ENCODE measurements around the gene MON2.
"Not testable (repeated sequence)": the region's sequence is repeated elsewhere in the genome, so short reads cannot be mapped to it uniquely, and the experiment has no call there.

MON2 gene

GRCh38 chr12:62559366-62559765 lies 92.7 kb downstream of the MON2 start:
- not testable (repeated sequence) for DNase-seq

- DNase-seq, result no peak
These were observed 96.2 kb downstream of the MON2 start for GRCh38 chr12:62562846-62563245.

DNA sequence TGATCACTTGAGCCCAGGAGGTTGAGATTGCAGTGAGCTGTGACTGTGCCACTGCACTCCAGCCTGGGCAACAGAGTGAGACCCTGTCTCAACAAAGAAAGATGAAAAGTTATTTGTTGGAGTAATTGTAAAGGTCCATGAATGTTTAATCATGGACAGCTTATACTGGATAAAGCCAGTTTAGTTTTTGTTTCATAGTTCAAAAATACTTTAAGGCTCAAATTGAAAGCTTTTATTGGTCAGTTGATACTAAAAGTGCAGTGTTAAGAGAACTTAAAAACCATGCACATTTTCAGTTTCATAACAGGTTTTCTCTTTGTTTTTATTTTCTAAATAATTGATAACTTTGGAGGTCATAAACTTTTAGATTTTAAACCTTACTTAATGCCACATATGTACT lies 108.4 kb downstream of the MON2 start:
- DNase-seq, result no peak

DNA sequence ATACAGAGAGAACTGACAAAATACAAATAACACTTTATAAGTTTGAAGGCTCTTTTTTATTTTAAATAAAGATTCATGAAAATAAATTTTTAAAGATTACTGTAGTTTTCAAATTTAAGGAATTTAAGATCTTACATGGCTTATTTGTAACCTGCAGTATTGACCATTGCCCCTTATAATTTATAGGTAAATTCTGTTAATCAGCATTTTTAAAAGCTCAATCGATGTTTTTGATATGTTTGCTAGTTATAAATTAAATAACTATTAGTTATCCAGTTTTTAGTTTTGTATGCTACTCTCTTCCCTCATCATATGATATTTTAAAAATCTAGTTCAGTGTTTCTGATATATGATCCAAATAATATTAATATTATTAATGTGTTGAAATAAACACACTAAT lies 109.9 kb downstream of the MON2 start:
- DNase-seq, result no peak

GRCh38 chr12:62578726-62579125 lies 112.1 kb downstream of the MON2 start:
- DNase-seq, result no peak

DNA sequence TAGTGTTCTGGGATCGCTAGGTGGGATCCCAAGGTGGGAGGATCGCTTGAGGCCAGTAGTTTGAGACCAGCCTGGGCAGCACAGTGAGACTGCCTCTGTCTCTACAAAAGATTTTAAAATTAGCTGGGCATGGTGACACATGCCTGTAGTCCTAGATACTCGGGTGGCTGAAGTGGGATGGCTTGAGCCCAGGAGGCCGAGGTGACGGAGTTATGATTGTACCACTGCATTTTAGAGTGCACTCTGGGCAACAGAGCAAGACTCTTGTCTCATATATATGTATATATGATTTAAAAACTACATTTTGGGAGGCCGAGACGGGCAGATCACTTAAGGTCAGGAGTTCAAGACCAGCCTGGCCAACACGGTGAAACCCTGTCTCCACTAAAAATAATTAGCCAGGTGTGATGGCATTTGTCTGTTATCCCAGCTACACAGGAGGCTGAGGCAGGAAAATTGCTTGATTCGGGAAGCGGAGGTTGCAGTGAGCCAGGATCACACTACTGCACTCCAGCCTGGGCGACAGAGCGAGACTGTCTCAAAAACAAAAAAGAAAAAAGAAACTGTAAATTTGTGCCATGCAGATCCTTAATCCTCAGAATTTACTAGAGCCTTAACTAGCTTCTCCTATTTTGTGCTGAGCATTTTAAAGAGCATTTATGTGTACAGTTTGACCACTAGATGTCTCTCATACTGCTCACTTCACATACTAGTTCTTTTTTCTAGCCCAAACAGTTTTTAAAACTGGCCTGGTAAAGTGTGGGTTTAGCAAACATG lies 114.8 kb downstream of the MON2 start:
- DNase-seq, result peak; percentile 81 to 91

DNA sequence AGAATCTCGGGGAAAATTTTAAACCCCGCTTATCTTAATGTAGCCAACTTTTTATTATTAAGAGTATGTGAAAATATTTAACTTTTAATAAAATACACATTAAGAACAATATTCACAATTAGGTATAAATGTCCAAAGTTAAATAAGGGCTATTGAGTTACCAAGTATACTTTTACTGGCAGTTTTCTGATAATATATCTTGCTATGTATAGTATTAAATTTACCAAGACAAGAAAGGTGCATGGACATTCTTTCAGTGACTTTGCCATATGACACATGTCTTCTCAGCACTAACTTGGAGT lies 115.4 kb downstream of the MON2 start:
- DNase-seq, result no peak

DNA sequence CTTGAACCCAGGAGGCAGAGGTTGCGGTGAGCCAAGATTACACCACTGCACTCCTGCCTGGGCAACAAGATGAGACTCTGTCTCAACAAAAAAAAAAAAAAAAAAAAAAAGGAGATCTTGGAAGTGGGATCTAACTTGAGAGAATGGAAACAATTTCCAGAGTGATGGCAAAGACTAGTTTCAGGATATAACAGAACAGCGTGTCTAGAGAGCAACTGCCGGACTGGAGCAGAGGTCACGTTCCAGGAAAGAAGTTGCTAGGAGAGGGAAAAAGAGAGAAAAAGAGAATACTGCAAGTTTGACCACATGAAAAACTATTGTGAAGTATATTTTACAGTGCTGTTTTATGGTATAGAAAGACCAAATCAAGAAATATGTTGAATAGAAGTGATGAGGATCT lies 118.0 kb downstream of the MON2 start:
- no peak for DNase-seq

DNA sequence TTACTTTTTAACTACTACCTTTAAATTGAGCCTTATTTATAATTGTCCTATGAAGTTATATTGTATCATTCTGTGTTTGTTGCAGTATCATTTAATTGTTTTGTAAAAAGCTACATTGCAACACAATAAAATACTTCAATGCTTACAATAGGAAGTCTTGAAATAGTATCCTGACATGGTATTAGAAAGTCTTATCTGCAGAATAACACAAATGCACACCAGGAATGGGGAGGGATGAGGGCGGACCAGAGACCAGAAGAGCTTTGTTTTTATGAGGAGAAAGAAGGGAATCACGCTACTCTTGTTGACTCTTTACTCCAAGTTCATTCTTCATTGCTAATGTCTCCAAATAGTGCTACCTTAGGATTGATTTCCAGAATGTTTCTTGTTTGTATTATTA lies 120.2 kb downstream of the MON2 start:
- DNase-seq, result no peak

DNA sequence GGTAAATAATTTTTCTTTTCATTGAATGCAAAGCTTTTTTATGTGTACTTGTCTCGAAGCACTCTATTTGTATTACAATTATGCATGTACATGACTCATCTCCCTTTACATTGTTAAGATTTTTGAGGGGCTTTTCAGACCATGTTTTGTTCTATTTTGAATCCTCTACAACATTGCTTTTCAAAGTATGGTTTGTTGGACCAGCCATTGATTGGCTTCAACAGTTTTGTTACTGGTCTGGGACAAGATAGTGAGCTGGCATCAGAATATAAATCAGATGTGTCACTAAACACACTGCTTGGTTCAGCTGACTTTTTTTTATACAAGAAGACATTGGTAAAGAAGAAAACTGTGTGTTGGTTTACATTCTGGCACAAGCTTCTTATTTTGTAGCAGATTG lies 122.3 kb downstream of the MON2 start:
- no peak for DNase-seq

DNA sequence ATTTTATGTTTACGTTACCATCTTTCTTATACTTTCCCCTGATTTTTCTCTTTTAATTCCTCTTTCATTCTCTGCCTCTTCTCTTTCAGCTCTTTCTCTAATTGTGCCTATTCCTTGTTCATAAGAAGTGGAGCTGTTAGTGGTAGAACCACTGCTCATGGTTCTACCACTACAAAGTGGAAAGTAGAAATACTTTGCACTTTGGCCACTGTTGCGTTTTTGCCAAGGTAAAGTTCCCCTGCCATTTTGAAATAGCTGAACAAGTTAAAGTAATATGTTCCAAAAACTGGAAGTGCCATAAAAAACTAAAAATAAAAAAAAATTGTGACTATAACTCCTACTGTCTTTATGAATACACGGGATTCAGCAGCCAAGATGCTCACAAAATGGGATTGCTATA lies 130.6 kb downstream of the MON2 start:
- DNase-seq, result no peak

GRCh38 chr12:62598846-62599245 lies 132.2 kb downstream of the MON2 start:
- no peak for DNase-seq

DNA sequence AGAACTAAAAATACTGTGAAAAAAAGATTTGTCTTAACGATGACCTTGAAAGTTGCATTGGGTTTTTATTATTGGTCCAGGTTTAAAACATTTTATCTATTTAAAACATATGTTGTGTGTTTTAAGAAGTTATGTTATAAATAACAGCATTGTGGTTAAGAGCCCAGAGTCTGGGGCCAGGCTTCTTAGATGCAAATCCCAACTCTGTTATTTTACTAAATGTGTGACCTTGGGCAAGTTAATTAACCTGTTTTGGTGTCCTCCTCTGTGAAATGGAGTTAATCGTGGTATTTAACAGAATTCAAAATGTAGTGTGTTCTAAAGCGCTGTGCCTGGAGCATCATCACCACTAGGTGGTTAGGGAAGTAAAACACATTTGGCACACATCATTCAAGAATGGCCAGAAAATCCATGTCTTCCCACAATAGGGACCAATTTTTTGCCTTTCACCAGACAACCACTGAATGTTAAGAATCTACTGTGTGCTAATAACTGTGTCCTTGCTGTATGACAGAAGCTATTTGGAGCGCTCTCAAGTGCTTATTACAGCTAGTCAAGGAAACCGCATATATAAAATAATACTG lies 133.3 kb downstream of the MON2 start:
- peak; percentile 35 to 43 for DNase-seq

DNA sequence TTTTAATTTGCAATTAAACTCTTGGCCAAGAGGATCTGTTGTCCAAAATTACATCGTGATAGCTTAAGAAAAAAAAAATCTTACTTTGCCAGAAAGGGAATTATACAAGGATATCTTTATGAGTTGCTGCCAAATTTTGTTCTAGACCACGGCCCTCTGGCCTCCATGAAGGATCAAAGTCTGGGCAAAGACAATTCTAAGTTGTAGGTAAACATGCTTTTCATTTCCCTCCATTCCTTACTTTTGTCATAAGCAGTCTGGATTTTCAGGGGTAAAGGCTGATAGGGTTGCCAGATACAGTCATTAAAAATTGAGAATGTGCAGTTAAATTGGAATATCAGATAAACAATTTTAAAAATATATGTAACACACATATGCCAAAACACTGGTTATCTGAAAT lies 135.1 kb downstream of the MON2 start:
- DNase-seq, result peak in 1 of 2 experiments; percentile 43

- DNase-seq, result peak; percentile 89
These were observed 135.8 kb downstream of the MON2 start for GRCh38 chr12:62602255-62603060.

- peak; percentile 87 to 89 for DNase-seq
These were observed 136.6 kb downstream of the MON2 start for GRCh38 chr12:62603061-62603810.

DNA sequence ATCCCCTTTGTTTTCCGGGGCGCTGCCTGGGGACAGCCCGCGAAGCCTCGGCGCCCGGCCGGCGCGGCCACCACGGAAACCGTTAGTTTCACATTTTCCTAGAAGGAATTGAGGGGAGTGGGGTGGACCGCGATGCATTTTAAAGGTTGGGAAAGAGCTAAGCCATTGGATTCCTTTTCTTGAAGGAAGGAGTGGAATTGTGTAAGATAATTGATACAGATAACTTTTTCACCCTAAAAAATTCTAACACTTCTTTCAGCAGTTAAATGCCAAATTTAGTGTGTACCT lies 137.1 kb downstream of the MON2 start:
- DNase-seq, result no peak

GRCh38 chr12:62604373-62604772 lies 137.7 kb downstream of the MON2 start:
- no peak for DNase-seq

DNA sequence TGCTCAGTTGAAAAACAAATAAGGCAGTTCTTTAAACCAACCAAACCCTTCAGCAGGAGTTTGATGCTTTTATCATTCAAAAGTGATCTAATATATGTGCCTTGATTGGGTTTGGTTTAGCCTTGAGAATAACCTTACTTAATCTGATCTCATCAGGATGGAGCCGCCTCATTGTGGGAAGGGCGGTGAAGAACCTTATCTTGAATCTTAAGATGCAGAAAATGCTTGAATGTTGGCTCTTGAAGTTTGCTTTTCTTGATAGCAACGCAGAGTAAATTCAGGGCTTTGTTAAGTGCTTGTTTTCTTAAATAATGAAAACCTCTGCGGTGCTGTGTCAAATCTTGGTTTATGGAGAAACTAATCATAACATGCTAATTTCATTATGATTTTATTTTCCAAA lies 138.2 kb downstream of the MON2 start:
- no peak for DNase-seq

DNA sequence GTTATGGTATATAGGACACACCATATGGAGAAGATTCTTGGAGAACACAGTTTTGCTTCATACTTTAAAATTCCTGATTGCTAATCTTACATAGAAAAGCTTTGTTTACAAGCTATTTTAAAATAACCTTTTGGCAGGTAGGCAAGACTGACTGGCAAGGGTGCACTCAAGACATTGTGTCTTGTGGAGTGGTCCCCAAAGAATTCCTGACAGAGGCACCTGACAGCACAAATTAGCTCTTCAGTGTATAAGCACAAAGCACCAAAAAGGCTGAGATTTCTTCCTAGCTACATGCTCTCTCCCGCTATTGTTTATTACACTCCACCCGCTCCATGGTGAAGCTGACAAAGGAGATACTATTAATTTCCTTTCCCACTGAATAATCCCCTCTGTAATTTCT lies 139.4 kb downstream of the MON2 start:
- DNase-seq, result no peak

- DNase-seq, result no peak
These were observed 140.0 kb downstream of the MON2 start for GRCh38 chr12:62606654-62607053.

GRCh38 chr12:62613081-62613480 lies 146.5 kb downstream of the MON2 start:
- no peak for DNase-seq

- DNase-seq, result no peak
These were observed 151.7 kb downstream of the MON2 start for GRCh38 chr12:62618319-62618718.

DNA sequence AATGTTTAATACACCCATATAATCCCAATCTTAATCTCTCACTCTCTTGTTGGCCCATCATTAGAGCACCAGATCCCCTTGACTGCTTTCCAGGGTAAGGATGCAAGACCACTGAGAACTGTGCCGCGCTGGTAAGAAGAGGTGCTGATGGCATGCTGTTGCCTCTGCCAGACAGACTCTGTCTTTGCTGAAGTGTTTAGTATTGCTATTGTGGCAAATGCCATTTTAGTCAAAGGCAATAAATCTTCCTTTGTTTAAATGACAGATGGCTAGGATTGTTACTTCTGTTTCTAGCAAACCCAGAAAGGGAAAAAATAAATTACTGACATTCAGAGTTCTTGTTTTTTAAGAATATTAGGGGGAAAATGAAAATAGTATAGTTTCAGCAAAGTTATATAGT lies 152.3 kb downstream of the MON2 start:
- no peak for DNase-seq
